Upper lobe of left lung (tissue), 4 donors: ENCODE data around the gene BCL2.

Source experiments
- POLR2A ChIP-seq, 4 donors: fragments of 450-650 bp; IDR thresholded peaks; one replicate each; pipeline ENCODE4 v1.5.1; 2016 to 2017; ENCODE audit warnings: antibody characterized with exemption in 4 of 4, mild to moderate bottlenecking in 2 of 4
- POLR2AphosphoS5 ChIP-seq, 2 donors: sonication (generic); formaldehyde crosslinking; IDR thresholded peaks; one replicate each; pipeline ENCODE4 v1.5.1; 2017; ENCODE audit warnings: antibody characterized with exemption in 2 of 2

- TF ChIP-seq POLR2AphosphoS5 (IDR thresholded peaks at IDR 0.05) (no peak), POLR2A (IDR thresholded peaks at IDR 0.05) (no peak)
These were observed 155.2 kb downstream of the BCL2 start for GRCh38 chr18:63164396-63164795.
